Loucy (cell line): ENCODE data around the gene NGLY1.

ENCODE experiments used
- H2AFZ ChIP-seq: fragments of 200-600 bp; sonication (generic); 2 replicates; pipeline ENCODE4 v1.6.0; 2016; ENCODE audit warnings: antibody characterized with exemption, mild to moderate bottlenecking, low read length, moderate library complexity
- H3F3A ChIP-seq: fragments of 200-600 bp; 2 replicates; pipeline ENCODE4 v1.6.0; 2016; ENCODE audit warnings: antibody characterized with exemption, low read depth, mild to moderate bottlenecking
- H3K27me3 ChIP-seq: fragments of 200-600 bp; sonication (generic); 2 replicates; pipeline ENCODE4 v1.6.1; 2014; ENCODE audit warnings: low read length, mild to moderate bottlenecking; ENCODE audit not compliant: insufficient read depth, poor library complexity, severe bottlenecking
- H3K36me3 ChIP-seq: fragments of 200-600 bp; sonication (generic); 2 replicates; pipeline ENCODE4 v1.6.1; 2016; ENCODE audit warnings: low read length; ENCODE audit not compliant: insufficient read depth
- H3K4me1 ChIP-seq: fragments of 200-600 bp; sonication (generic); 2 replicates; pipeline ENCODE4 v1.5.1; 2014; ENCODE audit warnings: low read length, mild to moderate bottlenecking; ENCODE audit not compliant: insufficient read depth, poor library complexity, severe bottlenecking
- H3K4me2 ChIP-seq: fragments of 200-600 bp; sonication (generic); 2 replicates; pipeline ENCODE4 v1.6.0; 2014; ENCODE audit warnings: antibody characterized with exemption, low read length, low read depth, mild to moderate bottlenecking; ENCODE audit not compliant: poor library complexity, severe bottlenecking
- H3K4me3 ChIP-seq: fragments of 200-600 bp; sonication (generic); 2 replicates; pipeline ENCODE4 v1.5.1; 2014; ENCODE audit warnings: low read length, mild to moderate bottlenecking, mixed read lengths; ENCODE audit not compliant: poor library complexity, severe bottlenecking
- H3K79me2 ChIP-seq: fragments of 200-600 bp; sonication (generic); 2 replicates; pipeline ENCODE4 v1.6.1; 2014; ENCODE audit warnings: low read length; ENCODE audit not compliant: insufficient read depth
- H3K9ac ChIP-seq: fragments of 200-600 bp; sonication (generic); 2 replicates; pipeline ENCODE4 v1.6.0; 2014; ENCODE audit warnings: mild to moderate bottlenecking, low read depth, low read length, moderate library complexity; ENCODE audit not compliant: poor library complexity, severe bottlenecking
- H3K9me2 ChIP-seq: fragments of 200-600 bp; sonication (generic); replicated peaks from 2 replicates; pipeline ENCODE4 v1.6.1; 2016; ENCODE audit warnings: low read depth, low read length, mixed read lengths
- H3K9me3 ChIP-seq: fragments of 200-600 bp; sonication (generic); 2 replicates; pipeline ENCODE4 v1.6.1; 2014; ENCODE audit warnings: mild to moderate bottlenecking, antibody characterized with exemption, low read length, low read depth; ENCODE audit not compliant: insufficient read depth
- H4K20me1 ChIP-seq: fragments of 200-600 bp; sonication (generic); 2 replicates; pipeline ENCODE4 v1.6.0; 2014; ENCODE audit warnings: antibody characterized with exemption, low read length, mild to moderate bottlenecking; ENCODE audit not compliant: insufficient read depth, poor library complexity, severe bottlenecking
- EZH2phosphoT487 ChIP-seq: fragments of 200-600 bp; IDR thresholded peaks from 2 replicates; pipeline ENCODE4 v1.6.1; 2018; ENCODE audit warnings: antibody characterized with exemption, mild to moderate bottlenecking, moderate library complexity, borderline replicate concordance
- TF ChIP-seq, protein P1 (sequence below): fragments of 200-600 bp; sonication (generic); conservative IDR thresholded peaks from 2 replicates; pipeline ENCODE4 v1.5.1; 2014; ENCODE audit warnings: mild to moderate bottlenecking, antibody characterized with exemption, low read length

Gene NGLY1

DNA sequence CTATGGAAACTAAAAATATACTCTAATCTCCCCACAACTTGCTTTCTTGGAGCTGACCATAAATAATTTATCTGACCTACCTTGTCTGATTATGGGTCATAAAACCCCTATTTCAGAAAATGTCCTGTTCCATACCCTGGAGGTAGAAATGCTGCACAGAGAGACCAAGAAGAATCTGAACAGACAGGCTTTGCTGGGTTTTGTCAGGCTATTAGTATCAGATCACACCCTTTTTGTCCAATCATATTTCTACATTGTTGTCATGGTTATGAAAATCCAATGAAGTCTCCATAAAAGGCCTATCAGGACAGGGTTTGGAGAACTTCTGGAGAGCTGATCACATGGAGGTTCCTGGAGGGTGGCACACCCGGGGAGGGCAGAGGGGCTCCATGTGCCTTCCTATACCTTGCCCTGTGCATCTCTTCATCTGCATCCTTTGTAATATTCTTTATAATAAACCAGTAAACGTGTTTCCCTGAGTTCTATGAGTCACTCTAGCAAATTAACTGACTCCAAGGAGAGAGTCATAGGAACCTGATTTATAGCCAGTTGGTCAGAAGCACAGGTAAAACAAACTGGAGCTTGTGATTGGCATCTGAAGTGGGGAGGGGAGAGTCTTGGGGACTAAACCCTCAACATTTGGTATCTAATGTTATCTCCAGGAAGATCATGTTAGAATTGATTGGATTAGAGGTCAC, 58.1 kb downstream of the NGLY1 start:
- H3K4me3 ChIP-seq, result no peak overlapping the region

DNA sequence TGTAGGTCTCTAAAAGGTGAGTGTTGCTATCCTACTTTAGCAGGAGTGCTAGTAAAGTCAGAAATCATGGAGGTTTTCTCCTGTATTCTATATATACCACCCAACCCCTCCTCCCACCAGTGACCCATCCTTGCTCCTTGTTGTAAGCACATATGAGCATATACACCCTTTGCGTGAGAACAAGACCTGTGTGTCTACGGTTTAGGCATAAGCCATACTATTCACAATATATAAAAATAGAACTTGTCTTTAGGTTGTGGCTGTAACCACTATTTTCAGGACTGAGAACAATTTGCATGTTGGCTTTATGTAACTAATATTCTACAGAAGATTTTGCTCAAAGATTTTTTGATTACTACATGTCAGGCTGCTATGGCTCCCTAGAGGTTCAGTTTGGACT, 59.4 kb downstream of the NGLY1 start:
- Histone ChIP-seq H3K4me1 (no peaks in the 10 kb centered on the region), H3K9ac (no peak overlapping the region), H3K79me2 (no peaks in the 10 kb centered on the region), H3K4me3 (no peak overlapping the region), H3K27me3 (no peaks in the 10 kb centered on the region), H4K20me1 (no peaks in the 10 kb centered on the region), H3K36me3 (peaks cover 51% of the 10 kb centered on the region; the same call in 1 of the 2 replicates), H2AFZ (no peak overlapping the region), H3K4me2 (no peak overlapping the region), H3K9me3 (no peaks in the 10 kb centered on the region), H3K9me2 (no peaks in the 10 kb centered on the region), H3F3A (0 out of 2 replicates have a peak, but pooled peaks cover 5% of the 10 kb centered on the region)
- TF ChIP-seq, protein P1, sequence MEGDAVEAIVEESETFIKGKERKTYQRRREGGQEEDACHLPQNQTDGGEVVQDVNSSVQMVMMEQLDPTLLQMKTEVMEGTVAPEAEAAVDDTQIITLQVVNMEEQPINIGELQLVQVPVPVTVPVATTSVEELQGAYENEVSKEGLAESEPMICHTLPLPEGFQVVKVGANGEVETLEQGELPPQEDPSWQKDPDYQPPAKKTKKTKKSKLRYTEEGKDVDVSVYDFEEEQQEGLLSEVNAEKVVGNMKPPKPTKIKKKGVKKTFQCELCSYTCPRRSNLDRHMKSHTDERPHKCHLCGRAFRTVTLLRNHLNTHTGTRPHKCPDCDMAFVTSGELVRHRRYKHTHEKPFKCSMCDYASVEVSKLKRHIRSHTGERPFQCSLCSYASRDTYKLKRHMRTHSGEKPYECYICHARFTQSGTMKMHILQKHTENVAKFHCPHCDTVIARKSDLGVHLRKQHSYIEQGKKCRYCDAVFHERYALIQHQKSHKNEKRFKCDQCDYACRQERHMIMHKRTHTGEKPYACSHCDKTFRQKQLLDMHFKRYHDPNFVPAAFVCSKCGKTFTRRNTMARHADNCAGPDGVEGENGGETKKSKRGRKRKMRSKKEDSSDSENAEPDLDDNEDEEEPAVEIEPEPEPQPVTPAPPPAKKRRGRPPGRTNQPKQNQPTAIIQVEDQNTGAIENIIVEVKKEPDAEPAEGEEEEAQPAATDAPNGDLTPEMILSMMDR, result no peak
- no peak for TF ChIP-seq EZH2phosphoT487

More for the DNA sequence above, 58.1 kb downstream of the NGLY1 start:
- Histone ChIP-seq H2AFZ (no peak overlapping the region), H3K4me2 (no peak overlapping the region), H3K27me3 (no peaks in the 10 kb centered on the region), H3K79me2 (no peaks in the 10 kb centered on the region), H3K9me2 (no peaks in the 10 kb centered on the region), H3K9me3 (no peaks in the 10 kb centered on the region), H3K9ac (no peak overlapping the region), H3K36me3 (peaks cover 60% of the 10 kb centered on the region; the same call in 1 of the 2 replicates), H4K20me1 (no peaks in the 10 kb centered on the region), H3K4me1 (no peaks in the 10 kb centered on the region), H3F3A (no peaks in the 10 kb centered on the region)
- no peak for TF ChIP-seq EZH2phosphoT487
- TF ChIP-seq, protein P1, result no peak

DNA sequence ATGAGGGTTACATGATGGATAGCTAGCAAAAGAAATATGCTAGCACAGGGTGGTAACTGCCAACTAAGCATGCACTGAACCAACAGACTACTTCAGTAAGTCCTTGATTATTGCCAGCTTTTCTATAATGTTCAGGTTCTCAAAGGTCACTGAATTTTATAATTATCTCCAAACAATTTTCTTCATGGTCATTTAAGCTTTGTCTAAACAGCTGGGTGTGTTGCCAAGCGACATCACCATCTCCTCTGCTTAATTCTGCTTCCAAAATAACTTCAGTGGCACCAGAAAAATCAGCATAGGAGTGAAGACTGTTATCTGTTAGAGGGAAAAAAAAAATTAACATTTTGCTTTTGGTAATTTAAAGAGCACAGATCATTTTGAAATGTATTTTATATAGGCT, 63.9 kb downstream of the NGLY1 start:
- Histone ChIP-seq H3K9me2 (no peaks in the 10 kb centered on the region), H3K4me3 (no peak overlapping the region), H3K9ac (no peak overlapping the region), H2AFZ (no peak overlapping the region), H4K20me1 (no peaks in the 10 kb centered on the region), H3F3A (0 out of 2 replicates have a peak, but pooled peaks cover 5% of the 10 kb centered on the region), H3K9me3 (no peaks in the 10 kb centered on the region), H3K79me2 (no peaks in the 10 kb centered on the region), H3K4me1 (no peaks in the 10 kb centered on the region), H3K36me3 (peaks cover 10% of the 10 kb centered on the region; the same call in 1 of the 2 replicates), H3K27me3 (no peaks in the 10 kb centered on the region), H3K4me2 (no peak overlapping the region)
- TF ChIP-seq EZH2phosphoT487, result no peak
